Right forelimb (tissue), 1 donor: ENCODE data around the gene KRT82.
A peak's percentile ranks its signal among the peaks of the same experiment; 100 is the strongest.
"Not testable (repeated sequence)": the region's sequence is repeated elsewhere in the genome, so short reads cannot be mapped to it uniquely, and the experiment has no call there.

ENCODE experiments used
- DNase-seq: peaks from one replicate; pipeline ENCODE4 v3.0.0-alpha.2; 2018

KRT82 gene

DNA sequence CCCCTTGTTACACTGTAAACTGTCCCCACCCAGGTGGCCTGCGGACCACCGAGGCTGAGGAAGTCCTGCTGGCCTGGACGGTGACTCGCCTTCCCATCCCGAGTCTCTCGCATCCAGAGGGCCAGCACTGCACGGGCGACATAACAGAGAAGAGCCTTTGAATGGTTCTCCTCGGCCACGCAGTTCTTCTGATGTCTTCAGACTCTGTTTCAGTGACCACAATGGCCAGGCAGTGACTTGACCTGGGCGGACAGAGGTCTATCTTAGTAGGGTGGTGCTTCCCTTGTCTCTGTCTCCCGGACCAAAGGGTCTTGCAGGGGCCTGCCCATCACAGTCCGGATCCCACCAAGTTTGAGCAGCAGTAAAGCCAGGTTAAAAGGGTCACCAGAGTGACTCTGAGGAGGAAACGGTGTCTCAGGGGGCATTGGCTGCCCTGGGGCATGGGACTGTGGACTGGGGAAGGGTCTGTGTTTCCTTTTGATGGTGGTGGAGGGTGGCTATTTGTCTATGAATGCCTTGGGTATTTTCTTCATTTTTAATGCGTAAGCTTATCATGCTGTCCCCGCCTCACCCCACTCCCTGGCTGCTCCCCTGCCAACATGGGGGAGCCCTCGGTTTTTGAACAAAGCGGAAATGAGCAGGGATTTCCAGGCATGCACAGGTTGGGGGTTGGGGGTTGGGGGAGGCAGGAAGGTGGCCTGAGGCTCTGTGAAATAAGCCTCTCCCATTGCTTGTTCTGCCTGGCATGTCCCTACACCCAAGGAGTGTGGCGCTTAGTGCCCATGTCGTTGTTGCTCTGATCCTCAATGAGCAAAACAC is 49.2 kb downstream of the KRT82 start:
- DNase-seq, result peak; percentile 13

DNA sequence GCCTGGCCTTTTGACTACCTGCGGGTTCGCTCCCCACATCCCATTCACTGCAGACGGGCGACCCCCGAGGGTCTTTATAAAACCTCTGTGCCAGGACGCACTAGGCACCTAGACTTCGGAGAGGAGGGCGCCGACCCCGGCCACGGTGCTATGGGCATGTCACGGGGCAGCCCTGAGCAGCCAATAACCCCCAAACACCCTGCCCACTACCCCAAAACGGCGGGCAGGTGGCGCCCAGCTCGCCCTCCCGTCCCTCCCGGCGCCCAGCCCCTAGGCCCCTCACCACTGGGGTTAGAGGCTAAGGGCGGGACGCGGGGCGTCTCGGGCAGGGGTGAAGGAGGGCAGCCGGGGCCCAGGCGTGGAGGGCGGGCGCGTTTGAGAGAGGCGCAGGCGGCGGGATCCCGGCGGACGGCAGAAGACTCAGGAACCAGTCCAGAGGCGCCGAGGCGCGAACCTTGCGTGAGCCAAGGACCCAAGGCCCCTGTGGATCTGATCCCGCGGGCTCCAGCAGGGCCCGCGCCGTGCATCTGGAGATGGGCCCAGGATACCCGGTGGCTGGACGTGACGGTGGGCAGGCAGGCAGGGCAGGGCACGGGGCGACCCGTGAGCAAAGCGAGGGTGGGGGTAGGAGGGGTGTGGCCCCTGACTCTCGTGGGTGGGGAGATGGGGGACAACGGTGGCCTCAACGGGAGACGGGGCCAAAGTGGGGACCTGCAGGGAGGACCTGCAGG is 49.9 kb downstream of the KRT82 start:
- DNase-seq, result peak; percentile 32

DNA sequence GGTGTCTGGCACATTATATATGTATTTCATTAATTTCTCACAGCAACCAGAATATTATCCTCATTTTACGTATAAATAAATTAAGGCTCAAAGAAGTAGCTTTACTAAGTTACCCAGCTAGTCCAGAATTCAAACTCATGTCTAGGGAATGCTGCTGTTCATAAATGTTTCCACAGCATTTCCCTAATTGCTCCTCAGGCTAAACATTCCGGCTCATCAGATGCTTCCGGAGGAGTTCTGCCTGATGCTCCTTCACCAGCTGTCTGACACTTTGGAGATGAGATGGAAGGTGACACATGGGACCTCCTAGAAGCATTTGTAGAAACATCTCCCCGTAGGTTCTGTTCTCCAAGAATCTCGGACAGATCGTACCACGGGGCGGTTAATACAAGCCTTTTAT is 51.0 kb downstream of the KRT82 start:
- DNase-seq, result peak; percentile 3

DNA sequence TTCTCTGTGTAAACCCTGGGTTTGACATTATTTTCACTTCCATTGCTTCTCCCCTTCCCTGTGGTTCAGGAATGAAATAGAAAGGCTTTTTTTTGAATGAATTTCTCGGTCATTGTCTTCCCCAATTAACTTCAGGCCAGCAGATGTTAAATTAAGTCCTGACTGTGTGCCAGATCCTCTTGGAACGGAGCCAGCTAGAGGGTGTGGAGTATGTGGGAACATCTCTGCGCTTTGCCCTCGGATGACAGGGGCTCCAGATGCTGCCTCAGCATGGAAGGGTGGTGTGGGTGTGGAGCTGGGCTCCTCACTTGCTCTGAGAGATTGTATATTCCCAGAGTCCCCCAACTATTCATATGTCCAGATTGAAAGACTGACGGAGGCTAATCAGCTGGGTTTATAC is 51.9 kb downstream of the KRT82 start:
- peak; percentile 46 for DNase-seq

DNA sequence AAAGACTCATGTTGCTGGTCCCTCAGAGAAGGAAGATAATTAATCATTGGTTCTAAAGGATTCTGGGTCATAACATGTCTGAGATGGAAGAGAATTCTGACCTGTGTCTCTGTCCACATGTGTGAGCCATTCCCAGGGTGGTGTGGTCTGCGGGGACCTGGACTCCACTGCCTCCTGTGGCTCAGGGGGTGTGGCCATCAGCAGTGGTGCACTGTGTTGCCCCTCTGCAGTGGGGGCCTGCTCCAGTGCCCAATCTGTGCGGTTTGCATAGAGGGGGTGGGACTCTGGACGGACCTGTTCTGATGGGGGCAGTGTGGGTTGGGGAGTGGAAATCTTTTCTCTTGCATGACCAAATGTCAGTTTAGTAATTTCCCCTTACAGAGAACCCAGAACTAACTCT is 52.4 kb downstream of the KRT82 start:
- DNase-seq, result peak; percentile 23

DNA sequence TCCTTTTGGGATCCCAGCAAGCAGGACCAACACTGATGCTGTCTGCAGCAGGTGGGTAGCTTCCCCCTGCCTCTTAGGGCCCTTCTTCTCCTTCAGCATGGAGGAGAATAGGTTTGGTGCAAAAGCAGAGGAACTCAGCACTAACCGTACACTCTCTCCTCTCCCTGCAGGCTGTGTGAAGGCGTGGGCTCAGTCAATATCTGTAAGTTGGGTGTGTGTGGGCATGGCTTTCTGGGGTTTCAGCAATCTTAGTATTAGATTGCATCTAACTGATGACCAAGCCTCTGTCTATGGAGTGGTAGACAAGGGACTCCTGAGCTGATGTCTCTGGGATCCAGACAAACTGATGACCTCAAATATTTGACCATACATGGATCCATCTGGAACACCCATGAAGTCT is 53.2 kb downstream of the KRT82 start:
- DNase-seq, result peak; percentile 11

DNA sequence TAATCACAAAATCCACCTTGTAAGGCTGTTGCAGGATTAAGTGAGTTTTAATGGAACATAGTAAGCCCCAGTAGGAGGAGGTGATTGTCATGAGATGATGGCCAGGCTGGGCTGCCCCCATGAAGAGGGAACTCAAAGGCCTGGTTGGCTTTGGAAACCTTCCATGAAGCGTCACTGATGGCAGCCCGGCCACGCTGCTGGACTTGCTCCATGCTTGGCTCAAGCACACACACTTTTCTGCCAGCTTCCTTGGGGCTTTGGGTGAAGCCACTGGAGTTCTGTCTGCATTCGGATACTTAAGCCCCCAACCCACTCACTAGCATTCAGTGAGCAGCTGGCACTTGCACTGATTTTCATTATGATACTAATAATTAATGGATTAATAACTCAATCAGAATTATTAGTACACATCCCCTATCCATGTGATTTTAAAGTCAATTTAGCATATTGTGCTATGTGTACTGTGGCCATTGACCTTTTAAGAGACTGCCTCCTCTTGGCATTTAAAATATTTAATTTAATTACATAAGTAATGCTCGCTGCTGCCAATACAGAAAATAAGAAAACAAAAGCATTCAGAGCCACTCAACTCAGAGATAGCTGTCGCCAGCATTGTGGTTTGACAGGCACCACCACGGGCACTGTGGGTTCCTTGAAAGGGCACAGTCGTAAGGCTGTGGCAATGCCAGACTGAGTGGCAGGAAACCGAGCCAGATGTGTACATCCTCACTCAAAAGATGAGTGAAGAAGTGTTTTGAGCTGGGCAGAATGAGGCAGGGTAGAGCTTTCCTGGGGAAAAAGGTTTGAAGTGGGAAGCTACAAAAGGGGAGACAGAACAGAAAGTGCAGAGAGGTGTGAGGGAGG is 54.7 kb downstream of the KRT82 start:
- peak; percentile 43 for DNase-seq

DNA sequence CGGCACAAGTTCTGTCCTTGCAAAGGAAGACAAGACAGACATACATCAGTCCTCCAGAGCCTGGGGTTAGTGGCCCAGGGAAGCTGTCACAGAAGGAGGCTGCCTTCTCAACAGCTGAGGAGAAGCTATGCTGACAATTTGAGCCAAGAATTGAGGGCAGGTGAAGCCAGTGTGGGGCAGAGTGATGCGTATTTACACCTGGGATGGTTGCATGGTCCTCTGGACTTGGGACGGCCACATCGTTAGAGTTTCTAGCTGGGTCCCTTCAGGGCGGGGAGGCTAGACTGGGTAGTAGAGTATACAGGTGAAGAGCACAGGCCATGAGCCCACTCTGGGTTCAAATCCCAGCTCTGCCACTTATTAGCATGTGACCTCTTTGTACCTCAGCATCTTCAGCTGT is 55.3 kb downstream of the KRT82 start:
- peak; percentile 9 for DNase-seq

DNA sequence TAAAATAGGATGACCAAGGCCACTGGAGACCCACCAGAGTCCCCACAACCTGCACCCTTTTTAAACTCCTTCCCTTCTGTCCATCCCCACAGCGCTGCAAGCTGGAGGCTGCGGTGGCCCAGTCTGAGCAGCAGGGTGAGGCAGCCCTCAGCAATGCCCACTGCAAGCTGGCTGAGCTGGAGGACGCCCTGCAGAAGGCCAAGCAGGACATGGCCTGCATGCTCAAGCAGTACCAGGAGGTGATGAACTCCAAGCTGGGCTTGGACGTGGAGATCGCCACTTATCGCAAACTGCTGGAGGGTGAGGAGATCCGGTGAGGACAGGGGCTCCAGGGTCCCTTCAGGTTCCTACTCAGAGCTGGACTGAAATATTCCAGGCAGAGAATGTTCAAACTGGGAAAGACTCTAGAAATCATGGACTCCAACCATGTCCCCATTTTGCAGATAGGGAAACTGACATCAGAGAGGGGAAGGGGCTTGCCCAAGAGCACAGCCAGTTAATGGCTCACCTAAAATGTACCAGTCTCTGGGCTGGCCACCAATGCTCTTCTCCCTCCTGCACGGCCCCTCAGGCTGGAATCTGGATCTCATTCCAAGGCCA is 56.0 kb downstream of the KRT82 start:
- DNase-seq, result peak; percentile 22

DNA sequence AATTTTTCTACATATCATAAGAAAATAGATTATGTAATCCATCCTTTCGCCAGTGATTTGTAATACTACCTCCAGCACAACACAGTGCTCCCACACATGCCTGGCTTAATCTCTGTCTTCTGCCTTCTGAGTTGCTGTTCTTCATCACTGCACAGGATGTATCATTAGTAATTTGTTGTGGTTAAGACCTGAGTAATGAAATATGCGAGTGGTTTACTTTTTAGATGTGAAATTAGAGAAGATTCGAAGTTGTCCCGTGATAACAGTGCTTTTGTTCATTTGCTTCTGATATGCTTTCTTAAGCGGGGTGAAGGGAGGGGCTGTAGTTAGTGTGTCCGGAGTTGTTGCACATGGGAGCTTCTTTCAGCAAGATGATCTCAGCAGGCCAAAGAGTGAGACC is 56.9 kb downstream of the KRT82 start:
- DNase-seq, result no peak

DNA sequence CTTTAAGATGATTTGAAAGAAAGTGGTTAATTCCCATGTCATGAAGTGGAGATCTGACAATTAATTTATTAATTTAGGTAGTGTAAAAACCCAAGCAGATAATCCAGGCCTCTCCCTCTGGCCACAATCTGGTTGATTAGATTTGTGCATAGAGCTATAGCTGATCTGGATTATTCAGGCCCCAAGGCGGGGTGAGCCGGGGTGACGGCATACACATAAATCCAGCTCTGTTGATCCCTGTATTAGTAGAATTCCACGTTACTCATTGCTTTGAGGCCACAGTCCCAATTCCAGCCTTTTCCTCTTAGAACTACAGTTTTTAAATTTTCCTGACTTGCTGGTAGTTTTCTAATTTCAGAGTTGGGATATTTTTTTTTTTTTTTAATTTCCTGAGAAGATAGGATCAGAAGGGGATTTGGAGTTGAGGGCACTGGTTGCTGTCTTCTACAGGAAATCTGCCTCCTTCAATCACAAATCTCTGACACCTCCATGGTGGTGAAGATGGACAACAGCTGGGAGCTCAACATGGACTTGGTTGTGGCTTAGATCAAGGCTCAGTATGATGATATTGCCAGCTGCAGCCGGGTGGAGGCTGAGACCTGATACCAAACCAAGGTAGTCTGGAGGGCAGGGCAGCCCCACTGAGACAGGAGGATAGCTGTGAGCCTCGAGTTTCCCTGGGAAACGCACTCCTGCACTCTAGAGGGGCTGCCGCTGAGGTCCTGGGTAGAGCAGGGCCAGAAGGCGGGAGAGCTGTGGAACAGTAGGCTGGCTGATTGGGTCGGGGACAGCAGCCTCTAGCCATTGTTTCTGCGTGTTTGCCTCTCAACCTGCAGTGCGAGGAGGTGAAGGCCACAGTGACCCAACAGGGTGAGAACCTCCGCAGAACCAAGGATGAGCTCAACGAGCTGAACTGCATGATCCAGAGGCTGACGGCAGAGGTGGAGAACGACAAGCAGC is 58.3 kb downstream of the KRT82 start:
- DNase-seq, result no peak

DNA sequence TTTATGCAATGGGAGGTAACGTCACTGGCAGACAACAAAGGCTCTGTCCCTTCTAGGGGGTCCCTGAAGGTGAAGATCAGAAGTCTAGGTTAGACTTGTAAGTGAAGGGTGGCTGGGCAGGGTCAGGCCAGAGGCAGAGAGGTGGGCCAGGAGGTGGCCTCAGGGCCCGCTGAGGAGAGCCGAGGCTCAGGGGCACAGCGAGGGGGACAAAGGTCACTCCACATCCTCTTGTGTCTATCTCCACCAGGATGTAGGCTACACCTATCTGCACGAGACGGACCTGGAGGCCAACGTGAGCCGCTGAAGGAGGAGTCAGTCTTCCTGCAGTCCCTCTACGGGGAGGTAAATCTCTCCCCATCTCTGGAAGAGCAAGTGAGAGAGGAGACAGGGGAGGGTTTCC is 59.1 kb downstream of the KRT82 start:
- DNase-seq, result no peak

DNA sequence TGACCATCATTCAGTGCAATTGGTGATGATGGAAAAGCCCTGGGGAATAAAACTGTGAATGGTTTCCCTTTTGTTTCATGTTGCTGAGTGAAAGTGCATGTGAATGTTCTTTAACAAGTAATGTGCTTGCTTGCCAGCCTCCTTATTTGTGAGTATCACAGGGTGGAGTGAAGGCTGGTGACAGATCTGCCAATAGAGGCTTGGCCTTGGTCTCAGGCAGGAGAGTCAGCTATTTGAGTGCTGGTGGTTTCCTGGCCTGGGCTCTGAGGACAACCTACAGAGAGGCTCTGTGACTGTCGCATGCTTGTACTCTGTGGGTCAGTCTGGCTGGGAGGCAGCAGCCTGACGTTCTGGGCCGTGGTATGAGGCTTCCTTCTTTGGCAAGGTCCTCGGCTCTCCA is 59.5 kb downstream of the KRT82 start:
- DNase-seq, result no peak

DNA sequence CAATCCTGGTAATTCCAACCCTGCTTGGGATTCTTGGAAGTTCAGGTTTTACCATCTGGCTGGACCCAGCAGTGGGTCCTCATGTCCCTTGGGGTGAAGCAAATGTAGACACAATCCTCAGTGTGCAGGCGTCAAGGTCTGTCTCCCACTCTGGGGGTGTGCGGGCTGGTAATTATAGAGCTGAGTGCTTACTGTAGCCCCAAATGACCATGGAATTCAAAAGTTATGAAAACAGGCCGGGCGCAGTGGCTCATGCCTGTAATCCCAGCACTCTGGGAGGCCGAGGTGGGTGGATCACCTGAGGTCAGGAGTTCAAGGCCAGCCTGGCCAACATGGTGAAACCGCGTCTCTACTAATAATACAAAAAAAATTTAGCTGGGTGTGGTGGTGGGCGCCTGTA is 61.1 kb downstream of the KRT82 start:
- DNase-seq, result not testable (repeated sequence)

DNA sequence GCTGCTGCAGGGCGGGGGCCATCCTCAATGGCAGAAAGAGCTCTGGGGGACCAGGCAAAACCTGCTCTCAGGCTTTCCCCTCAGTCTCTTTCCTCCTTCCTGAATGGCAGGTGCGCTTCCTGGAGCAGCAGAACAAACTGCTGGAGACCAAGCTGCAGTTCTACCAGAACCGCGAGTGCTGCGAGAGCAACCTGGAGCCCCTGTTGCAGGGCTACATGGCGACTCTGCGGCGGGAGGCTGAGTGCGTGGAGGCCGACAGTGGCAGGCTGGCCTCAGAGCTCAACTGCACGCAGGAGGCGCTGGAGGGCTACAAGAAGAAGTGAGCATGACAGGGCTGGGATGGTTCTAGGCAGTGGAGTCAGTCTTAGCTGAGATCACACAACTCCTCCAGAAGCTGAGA is 62.0 kb downstream of the KRT82 start:
- DNase-seq, result no peak
